NB4 (cell line): Measurements from ENCODE around the gene SUCLG1.

ENCODE experiments used
- CTCF ChIP-seq: IDR thresholded peaks from one replicate; pipeline ENCODE4 v1.5.1; 2012; ENCODE audit warnings: low read depth, low read length
- MAX ChIP-seq: IDR thresholded peaks from 2 replicates; pipeline ENCODE4 v1.6.1; 2011; ENCODE audit warnings: low read depth, low read length
- POLR2A ChIP-seq: IDR thresholded peaks from 2 replicates; pipeline ENCODE4 v1.6.1; 2011; ENCODE audit warnings: mild to moderate bottlenecking; ENCODE audit not compliant: insufficient read length; ENCODE audit errors: extremely low read depth

- TF ChIP-seq POLR2A = no peak
- no peak for TF ChIP-seq CTCF
- TF ChIP-seq MAX = no peak
Observed at GRCh38 chr2:84458551-84459017, 496 bp downstream of the SUCLG1 start.
